HG03139 (cell line): Measurements from ENCODE around the gene ASB16.

Experiments
- ATAC-seq: cut with Tn5 transposase; IDR thresholded peaks from one replicate; pipeline ENCODE4 v1.9.1; 2021; ENCODE audit not compliant: unreplicated experiment

ASB16 gene

GRCh38 chr17:44206825-44207155, 36.3 kb downstream of the ASB16 start:
- no peak for ATAC-seq

- no peak for ATAC-seq
Measured at GRCh38 chr17:44207319-44207718, 36.8 kb downstream of the ASB16 start.

GRCh38 chr17:44207743-44208142, 37.2 kb downstream of the ASB16 start:
- ATAC-seq = no peak

GRCh38 chr17:44209786-44210341, 39.4 kb downstream of the ASB16 start:
- peak; percentile 15 for ATAC-seq

GRCh38 chr17:44210342-44211192, 40.1 kb downstream of the ASB16 start:
- ATAC-seq = peak; percentile 56

- no peak for ATAC-seq
Measured at GRCh38 chr17:44211281-44212265, 41.1 kb downstream of the ASB16 start.

GRCh38 chr17:44212507-44213402, 42.3 kb downstream of the ASB16 start:
- no peak for ATAC-seq

- ATAC-seq = no peak
Measured at GRCh38 chr17:44213403-44214229, 43.1 kb downstream of the ASB16 start.

GRCh38 chr17:44214230-44214494, 43.7 kb downstream of the ASB16 start:
- no peak for ATAC-seq

GRCh38 chr17:44214896-44215295, 44.4 kb downstream of the ASB16 start:
- no peak for ATAC-seq

GRCh38 chr17:44216173-44216572, 45.7 kb downstream of the ASB16 start:
- no peak for ATAC-seq

GRCh38 chr17:44216694-44217093, 46.2 kb downstream of the ASB16 start:
- no peak for ATAC-seq

GRCh38 chr17:44217738-44218343, 47.3 kb downstream of the ASB16 start:
- ATAC-seq = no peak

GRCh38 chr17:44218344-44219107, 48.0 kb downstream of the ASB16 start:
- ATAC-seq = peak; percentile 29

GRCh38 chr17:44219108-44219615, 48.7 kb downstream of the ASB16 start:
- peak; percentile 26 for ATAC-seq

- peak; percentile 10 for ATAC-seq
Measured at GRCh38 chr17:44219616-44220212, 49.2 kb downstream of the ASB16 start, which contains the start of gene UBTF. Gene UBTF, minus strand, starts transcription at chr17:44219675. Its CDS starts 1,446 bp downstream, at chr17:44218229.

- no peak for ATAC-seq
Measured at GRCh38 chr17:44220213-44221083, 49.9 kb downstream of the ASB16 start.
